GM19043 (cell line): Measurements from ENCODE around the gene POGK.
A peak's percentile ranks its signal among the peaks of the same experiment; 100 is the strongest.
"Not testable (repeated sequence)": the region's sequence is repeated elsewhere in the genome, so short reads cannot be mapped to it uniquely, and the experiment has no call there.

Source experiments
- ATAC-seq: cut with Tn5 transposase; IDR thresholded peaks from one replicate; pipeline ENCODE4 v1.9.1; 2021; ENCODE audit warnings: low read depth; ENCODE audit not compliant: unreplicated experiment

Gene POGK

GRCh38 chr1:166838766-166839599 is at the start of gene POGK:
Gene POGK (plus strand): TSS chr1:166839475. CDS start chr1:166840957, 1,482 bp downstream.
- peak; percentile 96 for ATAC-seq

DNA sequence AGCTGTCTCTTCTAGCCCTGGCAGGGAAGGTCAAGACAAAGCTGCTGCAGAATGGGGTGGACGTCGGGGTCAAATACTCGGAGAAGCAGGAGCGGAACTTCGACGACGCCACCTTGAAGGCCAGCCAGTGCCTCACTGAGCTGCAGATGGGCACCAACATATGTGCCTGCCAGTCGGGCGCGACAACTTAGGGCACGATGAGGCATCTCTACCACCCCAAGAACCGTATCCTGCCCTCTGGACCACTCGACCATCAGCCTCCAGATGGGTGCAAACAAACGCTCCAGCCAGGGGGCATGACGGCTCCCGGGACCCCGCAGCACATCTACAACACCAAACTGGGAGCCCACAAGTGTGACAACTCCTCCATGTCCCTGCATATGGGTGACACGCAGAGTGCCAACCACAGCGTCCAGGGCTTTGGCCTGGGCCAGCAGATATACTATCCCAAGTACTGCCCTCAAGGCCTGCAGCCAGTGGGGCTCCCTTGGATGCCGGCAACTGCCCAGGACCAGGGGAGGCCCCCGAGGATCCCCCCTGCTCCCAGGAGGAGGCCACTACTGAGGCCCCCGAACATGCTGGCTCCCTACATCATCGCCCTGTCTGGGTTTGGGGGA is 42.5 kb upstream of the POGK start:
- no peak for ATAC-seq

DNA sequence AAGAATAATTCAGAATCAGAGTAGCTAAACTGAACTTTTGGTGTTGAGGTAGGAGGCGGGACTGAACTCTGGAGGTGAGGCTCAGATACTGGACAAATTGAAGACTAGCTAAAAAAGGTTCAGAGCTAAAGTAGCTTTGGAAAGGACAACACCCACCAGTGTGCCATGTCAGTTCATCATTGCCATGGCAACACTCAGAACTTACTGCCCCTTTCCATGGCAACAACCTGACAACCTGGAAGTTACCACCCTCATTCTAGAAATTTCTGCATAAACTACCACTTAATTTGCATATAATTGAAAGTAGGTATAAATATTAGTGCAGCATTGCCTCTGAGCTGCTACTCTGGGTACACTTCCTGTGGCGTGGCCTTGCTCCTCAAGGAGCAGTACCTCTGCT is 30.3 kb upstream of the POGK start:
- no peak for ATAC-seq

GRCh38 chr1:166811691-166812090 is 27.6 kb upstream of the POGK start:
- no peak for ATAC-seq

- ATAC-seq, result no peak
Measured at GRCh38 chr1:166813508-166814223, 25.6 kb upstream of the POGK start.

GRCh38 chr1:166814611-166815010 is 24.7 kb upstream of the POGK start:
- ATAC-seq, result no peak

GRCh38 chr1:166819974-166820373 is 19.3 kb upstream of the POGK start:
- ATAC-seq, result no peak

DNA sequence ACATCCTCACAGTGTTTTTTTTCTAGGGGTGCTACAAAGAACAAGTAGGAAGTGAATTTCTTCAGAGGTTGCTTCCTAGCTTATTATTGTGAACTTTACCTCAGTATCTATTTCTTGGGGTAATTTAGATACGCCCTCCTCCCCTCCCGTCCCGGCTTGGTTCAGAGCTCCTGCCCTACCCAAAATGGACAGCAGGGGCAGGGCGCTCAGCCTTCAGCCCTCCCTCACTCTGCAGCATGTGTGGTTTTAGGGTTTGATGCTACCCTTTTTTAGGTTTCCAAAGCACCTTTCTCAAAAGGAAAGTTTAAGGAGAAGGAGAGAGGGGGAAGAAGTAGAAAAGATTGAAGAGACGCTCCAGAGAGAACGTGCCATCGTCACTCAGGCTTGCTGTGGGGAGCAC is 16.9 kb upstream of the POGK start:
- no peak for ATAC-seq

DNA sequence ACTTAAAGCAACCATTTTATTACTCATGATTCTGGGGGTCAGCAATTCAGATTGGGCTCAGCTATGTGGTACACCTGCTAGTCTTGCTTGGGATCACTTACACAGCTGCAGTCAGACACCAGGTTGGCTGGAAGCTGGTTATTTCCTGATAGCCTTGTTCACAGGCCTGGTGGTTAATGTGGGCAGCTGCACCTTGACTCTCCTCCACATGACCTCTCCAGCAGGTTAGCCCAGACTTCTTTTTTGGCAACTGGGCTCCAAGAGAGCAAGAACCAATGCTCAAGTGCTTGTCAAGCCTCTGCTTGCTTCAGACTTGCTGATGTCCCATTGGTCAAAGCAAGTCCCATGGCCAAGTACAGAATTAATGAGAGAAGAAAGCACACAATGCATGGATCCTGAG is 11.8 kb upstream of the POGK start:
- ATAC-seq, result no peak

- ATAC-seq, result not testable (repeated sequence)
Measured at GRCh38 chr1:166829762-166830161, 9.5 kb upstream of the POGK start.

- no peak for ATAC-seq
Measured at GRCh38 chr1:166836733-166837132, 2.5 kb upstream of the POGK start.

DNA sequence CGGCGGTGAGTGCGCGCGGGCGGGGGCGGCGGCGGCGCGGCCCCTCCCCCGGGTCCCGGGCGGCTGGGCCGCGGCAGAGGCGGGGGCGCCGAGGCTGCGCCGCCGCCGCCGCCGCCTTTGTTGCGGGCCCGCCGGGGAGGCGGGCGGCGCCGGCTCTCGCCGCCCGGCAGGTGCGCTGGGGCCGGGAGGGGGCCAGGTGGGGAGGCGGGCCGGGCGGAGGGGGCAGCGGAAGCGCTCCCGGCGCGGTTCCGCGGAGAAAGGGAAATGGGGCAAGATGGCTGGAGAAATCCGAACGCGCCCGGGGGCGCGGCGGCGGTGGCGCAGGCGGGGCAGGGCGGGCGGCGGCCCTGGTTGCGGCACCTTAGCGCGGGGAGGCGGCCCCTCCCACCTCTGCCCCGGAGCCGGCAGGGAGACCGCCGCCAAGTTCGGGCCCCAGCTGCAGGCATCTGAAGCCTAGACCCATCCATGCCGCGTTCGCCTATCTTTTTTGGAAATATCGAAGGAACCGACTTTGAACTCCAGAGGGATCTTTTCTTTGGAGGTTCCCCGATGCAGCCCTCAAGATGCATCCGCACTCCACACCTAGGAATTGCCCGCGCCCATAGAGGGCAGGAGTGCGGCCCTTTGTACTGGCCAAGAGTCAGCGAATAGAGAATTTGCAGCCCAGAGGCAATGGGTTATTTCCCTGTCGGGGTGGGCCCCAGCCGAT is 479 bp downstream of the POGK start:
- ATAC-seq, result peak; percentile 20

- no peak for ATAC-seq
Measured at GRCh38 chr1:166840309-166841274, 1.3 kb downstream of the POGK start.

- ATAC-seq, result no peak
Measured at GRCh38 chr1:166843322-166843721, 4.0 kb downstream of the POGK start.

GRCh38 chr1:166843769-166844596 is 4.7 kb downstream of the POGK start:
- ATAC-seq, result no peak

DNA sequence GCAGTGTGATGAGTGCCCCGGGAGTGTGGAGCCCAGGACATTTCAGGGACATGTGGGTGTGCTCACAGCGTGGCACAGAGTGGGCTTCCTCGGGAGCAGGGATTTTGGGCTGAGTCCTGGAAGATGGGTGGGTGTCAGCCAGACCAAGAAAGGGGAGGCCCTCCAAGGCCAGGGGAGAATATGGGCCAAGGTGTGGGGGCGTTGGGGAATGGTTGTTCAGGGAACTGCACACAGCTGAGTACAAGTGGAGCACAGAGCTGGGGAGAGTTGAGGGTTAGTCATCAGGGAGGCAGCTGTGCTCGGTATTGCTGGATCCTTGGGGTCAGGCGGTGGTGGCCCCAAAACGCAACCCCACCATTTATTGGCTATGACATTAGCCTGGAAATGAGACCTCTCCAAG is 5.5 kb downstream of the POGK start:
- no peak for ATAC-seq

DNA sequence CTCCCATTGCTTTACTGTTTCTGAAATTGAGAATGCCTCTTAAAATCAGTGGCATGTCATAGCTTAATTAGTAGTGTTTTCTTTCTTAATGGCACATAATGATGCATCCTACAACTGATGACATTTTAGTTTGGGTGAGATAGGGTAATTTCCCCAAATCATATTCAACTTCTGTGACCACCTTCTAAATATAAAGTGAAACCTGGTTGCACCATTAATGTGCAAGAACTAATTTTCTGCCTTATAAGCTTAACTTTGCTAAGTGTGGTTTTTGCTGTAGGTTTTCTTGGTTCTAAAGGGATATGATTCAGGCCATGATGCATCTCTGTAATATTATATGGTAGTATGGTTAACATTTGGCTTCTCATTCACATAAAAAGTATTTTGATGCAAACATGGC is 8.9 kb downstream of the POGK start:
- no peak for ATAC-seq

- no peak for ATAC-seq
Measured at GRCh38 chr1:166849135-166849534, 9.9 kb downstream of the POGK start.

DNA sequence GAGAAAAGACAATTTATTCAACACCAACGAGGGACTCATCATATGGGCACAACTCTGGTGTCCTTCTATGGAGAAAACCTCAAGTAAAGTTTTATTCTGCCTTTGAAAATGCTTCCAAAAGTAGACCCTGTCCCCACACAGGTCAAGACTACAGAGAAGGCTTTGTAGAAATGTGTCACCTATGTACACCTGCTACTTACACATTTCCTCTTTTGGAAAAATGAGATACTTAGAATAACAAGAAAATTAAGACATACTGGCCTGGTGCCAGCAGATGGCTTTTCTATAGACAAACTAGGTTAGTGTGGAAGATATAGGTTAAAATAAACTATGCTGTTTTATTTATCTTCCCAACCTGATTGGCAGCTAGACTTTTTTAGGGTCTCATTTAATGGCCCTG is 13.6 kb downstream of the POGK start:
- no peak for ATAC-seq
